ENCODE measurements around the gene MEF2C.

DNA sequence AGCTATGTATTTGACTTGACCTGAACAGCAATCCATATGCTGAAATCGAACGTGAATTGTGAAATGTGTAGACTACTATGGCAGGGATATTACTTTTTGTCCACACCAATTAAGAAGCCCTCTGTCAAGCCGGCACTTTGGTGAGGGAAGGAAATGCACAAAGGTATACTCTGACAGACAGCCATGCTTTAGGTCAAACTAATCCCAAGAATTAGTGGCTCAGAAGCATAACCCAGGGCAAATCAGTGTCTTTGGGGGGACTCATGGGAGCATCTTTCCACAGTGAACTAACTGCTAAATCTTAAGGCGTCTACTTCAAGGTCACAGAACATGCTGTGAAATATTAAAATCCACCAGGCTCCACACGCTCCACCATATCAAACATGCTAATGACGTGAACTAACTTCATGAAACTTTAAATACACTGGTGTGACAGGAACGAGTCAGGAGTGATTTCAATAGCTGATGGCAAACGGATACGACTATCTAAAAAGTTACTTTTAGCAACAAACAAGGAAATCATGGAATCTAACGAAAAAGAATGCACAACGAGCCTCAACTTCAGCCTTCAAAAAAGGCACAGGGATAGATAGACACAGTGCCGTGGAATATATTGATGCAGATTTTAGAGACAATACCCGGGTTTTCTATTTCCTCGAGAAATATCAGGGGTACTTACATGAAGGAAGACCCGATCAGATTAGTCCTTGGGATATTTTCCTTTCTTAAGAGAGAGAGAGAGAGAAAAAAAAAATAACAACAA, 527 bp downstream of the MEF2C start:
- TF ChIP-seq GATA2 (IDR thresholded peaks at IDR 0.05; ENCODE audit: low read depth, low read length) (no peak), GATA3 (IDR thresholded peaks at IDR 0.05; ENCODE audit: low read depth, low read length) (no peak)

Data from SH-SY5Y (cell line).